ENCODE results near the gene TCEAL7.

- TF ChIP-seq POLR2A (IDR thresholded peaks at IDR 0.05) (no peak), CTCF (IDR thresholded peaks at IDR 0.05) (no peak)
Observed at GRCh38 chrX:103347682-103348397, 17.8 kb downstream of the TCEAL7 start.

Measured in testis (tissue), 2 donors.